Bronchial epithelial cell (primary cell): ENCODE data around the gene B4GALNT1. TPM values are rescaled to one million over a fixed set of nuclear protein-coding genes. Genes with fewer than 3 reads are reported as not detected.
A peak's percentile ranks its signal among the peaks of the same experiment; 100 is the strongest.
"Not testable (repeated sequence)": the region's sequence is repeated elsewhere in the genome, so short reads cannot be mapped to it uniquely, and the experiment has no call there.

Experiments used
- DNase-seq: peaks from one replicate; pipeline ENCODE4 v3.0.0-alpha.2; 2010; ENCODE audit warnings: low read depth
- FAIRE-seq: peaks from 2 replicates; lab custom pipeline; 2011; peaks lifted over from hg19 to GRCh38; lab: Jason Lieb, UNC
- H3K27me3 ChIP-seq: 2 replicates; pipeline ENCODE4 v1.5.1; 2011; ENCODE audit warnings: low read length; ENCODE audit not compliant: control insufficient read depth, insufficient read depth
- H3K36me3 ChIP-seq: 2 replicates; pipeline ENCODE4 v1.5.1; 2011; ENCODE audit warnings: low read length; ENCODE audit not compliant: control insufficient read depth, insufficient read depth
- H3K4me3 ChIP-seq: 2 replicates; pipeline ENCODE4 v1.5.1; 2011; ENCODE audit warnings: mild to moderate bottlenecking, low read depth, low read length, control low read depth
- total RNA-seq: library from RNA; depleted of rRNA; stranded (reverse); fragments of >200 nt; gene quantifications from 2 replicates; pipeline ENCODE4 v1.2.1, GENCODE V29; 2014
- TF ChIP-seq, protein P1 (sequence below): IDR thresholded peaks from 2 replicates; pipeline ENCODE4 v1.5.1; 2011; ENCODE audit warnings: mild to moderate bottlenecking, moderate library complexity, low read length, control low read depth, inconsistent platforms; ENCODE audit not compliant: insufficient read depth, severe bottlenecking

Gene B4GALNT1
- total RNA-seq, 1 donor from 2014 or later: not detected

DNA sequence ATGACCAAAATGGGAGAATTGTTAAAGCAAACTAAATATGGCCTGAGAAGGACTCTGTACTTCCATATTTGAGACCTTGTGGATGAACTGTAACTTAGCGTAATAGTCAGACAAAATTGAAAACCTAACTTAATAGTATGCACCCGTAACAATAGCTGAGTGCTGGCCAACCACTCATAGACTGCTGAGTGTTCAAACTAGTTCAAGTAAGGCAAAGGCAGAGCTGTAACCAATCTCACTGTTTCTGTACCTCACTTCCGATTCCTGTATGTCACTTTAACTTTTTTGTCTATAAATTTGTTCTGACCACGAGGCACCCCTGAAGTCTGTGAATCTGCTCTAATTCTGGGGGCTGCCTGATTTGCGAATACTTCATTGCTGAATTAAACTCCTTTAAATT lies 33.9 kb upstream of the B4GALNT1 start:
- DNase-seq: no peak
- no peaks in the 10 kb centered on the region for H3K27me3 ChIP-seq
- no peak for FAIRE-seq
- no peaks in the 10 kb centered on the region for H3K36me3 ChIP-seq
- TF ChIP-seq, protein P1, sequence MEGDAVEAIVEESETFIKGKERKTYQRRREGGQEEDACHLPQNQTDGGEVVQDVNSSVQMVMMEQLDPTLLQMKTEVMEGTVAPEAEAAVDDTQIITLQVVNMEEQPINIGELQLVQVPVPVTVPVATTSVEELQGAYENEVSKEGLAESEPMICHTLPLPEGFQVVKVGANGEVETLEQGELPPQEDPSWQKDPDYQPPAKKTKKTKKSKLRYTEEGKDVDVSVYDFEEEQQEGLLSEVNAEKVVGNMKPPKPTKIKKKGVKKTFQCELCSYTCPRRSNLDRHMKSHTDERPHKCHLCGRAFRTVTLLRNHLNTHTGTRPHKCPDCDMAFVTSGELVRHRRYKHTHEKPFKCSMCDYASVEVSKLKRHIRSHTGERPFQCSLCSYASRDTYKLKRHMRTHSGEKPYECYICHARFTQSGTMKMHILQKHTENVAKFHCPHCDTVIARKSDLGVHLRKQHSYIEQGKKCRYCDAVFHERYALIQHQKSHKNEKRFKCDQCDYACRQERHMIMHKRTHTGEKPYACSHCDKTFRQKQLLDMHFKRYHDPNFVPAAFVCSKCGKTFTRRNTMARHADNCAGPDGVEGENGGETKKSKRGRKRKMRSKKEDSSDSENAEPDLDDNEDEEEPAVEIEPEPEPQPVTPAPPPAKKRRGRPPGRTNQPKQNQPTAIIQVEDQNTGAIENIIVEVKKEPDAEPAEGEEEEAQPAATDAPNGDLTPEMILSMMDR: no peak
- H3K4me3 ChIP-seq: no peak overlapping the region

DNA sequence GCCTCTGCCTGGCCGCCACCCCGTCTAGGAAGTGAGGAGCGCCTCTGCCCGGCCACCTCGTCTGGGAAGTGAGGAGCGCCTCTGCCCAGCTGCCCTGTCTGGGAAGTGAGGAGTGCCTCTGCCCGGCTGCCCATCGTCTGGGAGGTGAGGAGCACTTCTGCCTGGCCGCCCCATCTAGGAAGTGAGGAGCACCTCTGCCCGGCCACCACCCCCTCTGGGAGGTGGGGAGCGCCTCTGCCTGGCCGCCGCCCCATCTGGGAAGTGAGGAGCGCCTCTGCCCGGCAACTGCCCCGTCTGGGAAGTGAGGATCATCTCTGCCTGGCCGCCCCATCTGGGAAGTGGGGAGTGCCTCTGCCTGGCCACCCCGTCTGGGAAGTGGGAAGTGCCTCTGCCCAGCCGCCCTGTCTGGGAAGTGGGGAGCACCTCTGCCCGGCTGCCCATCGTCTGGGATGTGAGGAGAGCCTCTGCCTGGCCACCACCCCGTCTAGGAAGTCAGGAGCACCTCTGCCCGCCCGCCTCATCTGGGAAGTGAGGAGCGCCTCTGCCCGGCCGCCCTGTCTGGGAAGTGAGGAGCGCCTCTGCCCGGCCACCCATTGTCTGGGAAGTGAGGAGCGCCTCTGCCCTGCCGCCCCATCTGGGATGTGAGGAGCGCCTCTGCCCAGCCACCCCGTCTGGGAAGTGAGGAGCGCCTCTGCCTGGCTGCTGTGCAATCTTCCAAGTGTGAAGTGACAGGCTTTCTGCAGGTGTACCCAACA lies 32.2 kb upstream of the B4GALNT1 start:
- H3K36me3 ChIP-seq, H3K4me3 ChIP-seq, H3K27me3 ChIP-seq, FAIRE-seq, DNase-seq: not testable (repeated sequence)

DNA sequence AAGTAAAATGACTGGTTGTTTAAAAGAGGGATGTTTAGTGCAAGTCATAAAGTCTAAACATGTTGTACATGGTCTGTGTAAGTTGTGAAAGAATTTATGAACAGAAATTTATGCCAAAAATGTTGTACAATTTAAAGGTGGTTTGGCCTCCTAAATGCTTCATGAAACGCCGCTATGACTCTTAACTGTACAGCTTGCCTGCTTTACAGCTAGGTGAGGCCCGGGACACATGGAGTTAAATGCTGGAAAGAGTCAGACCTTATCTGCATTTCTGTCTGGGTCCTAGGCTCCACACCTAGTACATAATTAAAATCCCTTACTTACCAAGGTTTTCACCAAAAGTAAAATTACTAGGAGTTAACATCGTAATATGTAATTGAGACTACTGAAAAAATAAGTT lies 28.4 kb upstream of the B4GALNT1 start:
- H3K36me3 ChIP-seq: no peaks in the 10 kb centered on the region
- DNase-seq (no peak), FAIRE-seq (no peak)
- TF ChIP-seq, protein P1: no peak
- no peak overlapping the region for H3K4me3 ChIP-seq
- no peaks in the 10 kb centered on the region for H3K27me3 ChIP-seq

DNA sequence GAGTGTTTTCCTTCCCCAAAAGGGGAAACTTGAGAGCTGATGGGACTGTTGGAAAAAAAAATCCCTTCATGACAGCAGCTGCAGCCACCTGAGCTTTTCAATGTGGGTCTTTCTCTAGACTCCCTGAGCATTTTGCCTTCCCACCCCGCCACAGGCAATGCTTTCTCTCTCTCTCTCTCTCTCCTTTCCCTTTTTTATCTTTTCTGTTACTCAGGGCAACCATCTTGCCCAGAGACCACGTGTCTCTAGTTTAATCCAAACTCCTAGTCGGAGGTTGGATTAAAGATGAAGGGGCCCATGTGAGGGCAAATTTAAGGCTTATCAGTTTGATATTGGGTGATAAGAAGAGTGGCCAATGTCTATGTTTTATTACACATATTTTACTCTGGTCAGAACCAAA lies 25.9 kb upstream of the B4GALNT1 start:
- TF ChIP-seq, protein P1: no peak
- no peak overlapping the region for H3K4me3 ChIP-seq
- H3K27me3 ChIP-seq: no peaks in the 10 kb centered on the region
- FAIRE-seq: no peak
- no peak for DNase-seq
- no peaks in the 10 kb centered on the region for H3K36me3 ChIP-seq

DNA sequence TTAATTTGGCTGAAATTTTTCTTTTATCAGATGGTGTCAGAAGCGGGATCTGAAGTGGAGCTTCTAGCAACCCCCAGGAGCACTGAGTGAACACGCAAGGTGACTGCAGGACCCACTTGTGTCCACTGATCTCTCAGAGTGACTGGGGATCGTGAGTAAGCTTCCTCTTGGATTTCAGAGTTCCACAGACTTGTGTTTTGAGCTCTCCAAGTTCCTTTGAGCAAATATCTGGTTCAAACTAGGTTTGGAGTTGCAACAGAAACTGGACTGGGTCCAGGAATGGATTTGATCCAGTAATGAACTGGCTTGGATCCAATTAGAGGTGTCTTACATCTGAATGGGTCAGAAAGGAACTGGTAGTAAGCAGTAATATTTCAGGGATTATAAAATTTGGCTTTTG lies 24.7 kb upstream of the B4GALNT1 start:
- TF ChIP-seq, protein P1: no peak
- H3K36me3 ChIP-seq: no peaks in the 10 kb centered on the region
- peak; percentile 23 for FAIRE-seq
- peak; percentile 67 for DNase-seq
- no peak overlapping the region for H3K4me3 ChIP-seq
- no peaks in the 10 kb centered on the region for H3K27me3 ChIP-seq

DNA sequence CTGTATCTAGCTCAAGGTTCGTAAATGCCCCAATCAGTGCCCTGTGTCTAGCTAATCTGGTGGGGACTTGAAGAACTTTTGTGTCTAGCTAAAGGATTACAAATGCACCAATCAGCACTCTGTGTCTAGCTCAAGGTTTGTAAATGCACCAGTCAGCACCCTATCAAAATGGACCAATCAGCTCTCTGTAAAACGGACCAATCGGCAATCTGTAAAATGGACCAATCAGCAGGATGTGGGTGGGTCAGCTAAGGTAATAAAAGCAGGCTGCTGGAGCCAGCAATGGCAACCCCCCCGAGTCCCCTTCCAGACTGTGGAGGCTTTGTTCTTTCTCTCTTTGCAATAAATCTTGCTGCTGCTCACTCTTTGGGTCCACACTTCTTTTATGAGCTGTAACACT lies 23.4 kb upstream of the B4GALNT1 start:
- not testable (repeated sequence) for H3K36me3 ChIP-seq, H3K27me3 ChIP-seq, H3K4me3 ChIP-seq, DNase-seq, FAIRE-seq
